ENCODE measurements around the gene MEF2D.

Gene MEF2D

DNA sequence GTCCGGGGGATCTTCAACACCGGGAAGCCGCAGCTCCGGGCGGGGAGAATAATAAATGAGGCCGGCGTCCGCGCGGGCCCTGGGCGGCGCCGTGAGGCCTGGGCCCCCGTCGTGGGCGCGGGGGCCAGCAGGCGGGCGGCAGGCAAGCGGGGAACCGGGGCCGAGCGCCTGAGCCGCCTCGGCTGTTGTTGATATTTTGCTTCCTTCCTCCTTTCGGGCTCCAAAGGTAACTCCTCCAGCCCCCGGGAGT, at the start of gene MEF2D:
TSS of gene MEF2D (minus strand) at position 233 of the 250 bp plus-strand sequence. CDS start 17,483 bp downstream, outside the sequence.
- peak within 1 kb of the TSS; percentile 99 for H3K4me3 ChIP-seq (ENCODE audit: low read depth, low read length)
- DNase-seq (ENCODE audit: low read depth), result no peak

DNA sequence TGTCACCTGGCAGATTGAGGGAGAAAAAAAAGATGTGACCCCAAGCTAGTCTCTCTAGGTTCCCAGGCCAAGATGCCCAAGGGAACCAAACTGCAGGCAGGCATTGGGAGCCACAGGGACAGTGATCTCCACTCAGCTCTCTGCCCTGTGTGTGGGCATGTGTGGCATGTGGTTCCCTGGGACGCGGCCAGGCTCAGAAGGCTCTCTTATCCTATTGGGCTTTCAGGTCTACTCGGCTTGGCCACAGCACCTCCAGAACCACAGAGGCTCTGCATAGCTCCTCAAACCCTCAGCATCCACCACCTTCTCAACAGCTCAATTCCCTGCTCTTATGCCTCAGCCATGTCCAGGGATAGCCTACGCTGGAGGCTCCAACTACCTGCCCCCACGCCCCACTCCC, 49.8 kb upstream of the MEF2D start:
- no peak overlapping the region for H3K4me3 ChIP-seq (ENCODE audit: low read depth, low read length)
- DNase-seq (ENCODE audit: low read depth), result no peak

GRCh38 chr1:156549831-156550230, 49.3 kb upstream of the MEF2D start:
- DNase-seq (ENCODE audit: low read depth), result no peak
- no peak overlapping the region for H3K4me3 ChIP-seq (ENCODE audit: low read depth, low read length)

- no peak overlapping the region for H3K4me3 ChIP-seq (ENCODE audit: low read depth, low read length)
- DNase-seq (ENCODE audit: low read depth), result no peak
Measured at GRCh38 chr1:156549390-156549789, 48.8 kb upstream of the MEF2D start.

DNA sequence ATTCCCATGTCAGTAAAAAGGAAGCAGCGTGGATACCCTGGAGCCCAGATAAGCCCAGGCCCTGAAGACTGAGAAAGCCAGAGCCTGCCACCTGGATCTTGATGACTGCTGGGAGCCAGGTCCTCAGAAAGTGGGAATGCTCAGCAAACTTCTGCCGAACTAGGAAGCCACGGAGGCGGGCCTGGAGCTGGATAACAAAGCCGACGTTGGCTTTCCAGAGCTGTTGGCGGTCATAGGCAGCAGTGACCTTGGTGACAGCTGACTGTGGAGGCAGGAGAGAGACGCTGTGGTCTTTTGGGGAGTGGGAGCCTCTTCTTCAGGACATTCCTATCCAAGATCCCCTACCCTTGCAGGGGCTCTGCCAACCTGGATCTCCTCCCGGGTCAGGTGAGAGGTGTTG, 47.4 kb upstream of the MEF2D start:
- DNase-seq (ENCODE audit: low read depth), result no peak
- H3K4me3 ChIP-seq (ENCODE audit: low read depth, low read length), result no peak overlapping the region

DNA sequence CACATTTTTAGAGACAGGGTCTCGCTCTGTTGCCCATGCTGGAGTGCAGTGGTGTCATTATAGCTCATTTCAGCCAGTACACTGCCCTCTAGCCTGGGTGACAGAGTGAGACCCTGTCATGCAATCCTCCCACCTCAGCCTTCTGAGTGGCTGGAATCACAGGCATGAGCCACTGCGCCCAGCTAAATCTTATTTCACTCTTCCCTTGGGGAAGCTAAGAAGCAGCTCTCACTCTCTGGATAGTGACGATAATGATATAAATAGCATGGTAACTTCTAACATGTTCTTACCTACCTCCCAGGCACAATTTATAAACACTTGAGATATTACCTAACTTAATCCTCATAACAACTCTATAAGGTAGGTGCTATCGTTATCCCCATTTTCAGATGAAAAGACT, 46.9 kb upstream of the MEF2D start:
- DNase-seq (ENCODE audit: low read depth), result no peak
- no peak overlapping the region for H3K4me3 ChIP-seq (ENCODE audit: low read depth, low read length)

GRCh38 chr1:156546267-156546666, 45.7 kb upstream of the MEF2D start:
- no peak for DNase-seq (ENCODE audit: low read depth)

DNA sequence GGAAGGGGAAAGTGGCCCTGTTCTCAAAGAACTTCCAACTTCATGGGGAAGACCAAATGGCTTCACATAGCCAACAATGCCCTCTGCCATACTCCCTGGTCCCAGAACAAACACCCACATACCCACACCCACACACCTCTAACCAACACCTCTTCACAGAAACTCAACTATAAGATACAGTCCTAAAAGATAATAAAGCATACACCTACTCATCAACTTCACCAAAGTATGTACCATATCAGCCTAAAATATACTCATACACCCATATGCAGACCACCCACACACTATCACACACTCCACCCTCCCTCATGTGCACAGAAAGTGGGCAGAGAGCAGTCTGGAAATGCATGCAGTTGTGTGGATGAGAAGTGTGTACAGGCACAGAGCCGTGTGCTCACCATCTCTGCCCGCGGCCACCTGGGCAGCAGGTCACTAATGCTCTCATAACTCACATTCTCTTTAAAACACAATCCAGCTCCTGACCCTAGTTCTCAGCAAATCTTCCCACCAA, 44.1 kb upstream of the MEF2D start:
- no peak for DNase-seq (ENCODE audit: low read depth)

More at GRCh38 chr1:156546267-156546666, 45.7 kb upstream of the MEF2D start:
- no peak overlapping the region for H3K4me3 ChIP-seq (ENCODE audit: low read depth, low read length)

GRCh38 chr1:156543066-156543465, 42.5 kb upstream of the MEF2D start:
- DNase-seq (ENCODE audit: low read depth), result no peak
- H3K4me3 ChIP-seq (ENCODE audit: low read depth, low read length), result no peak overlapping the region

More for the DNA sequence above, 44.1 kb upstream of the MEF2D start:
- H3K4me3 ChIP-seq (ENCODE audit: low read depth, low read length), result no peak overlapping the region

DNA sequence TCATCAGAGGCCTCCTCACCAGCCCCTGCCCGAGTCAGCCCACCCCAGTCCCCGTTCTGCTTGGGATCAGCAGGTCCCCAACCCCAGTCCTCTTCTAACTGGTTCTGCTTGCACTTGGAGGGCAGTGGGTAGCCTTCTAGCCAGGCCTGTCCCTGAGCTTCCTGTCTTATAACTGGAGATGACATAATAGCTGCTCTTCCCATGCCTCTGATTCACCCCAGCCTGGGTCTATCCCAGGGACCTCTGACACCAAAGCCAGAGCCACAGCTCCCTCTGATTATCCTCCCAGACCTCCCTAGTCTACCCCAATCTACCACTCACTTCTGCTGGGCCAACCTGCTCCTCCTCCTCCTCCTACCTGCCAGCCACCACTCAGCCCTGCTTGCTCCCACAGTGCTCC, 40.4 kb upstream of the MEF2D start:
- DNase-seq (ENCODE audit: low read depth), result no peak
- H3K4me3 ChIP-seq (ENCODE audit: low read depth, low read length), result no peak overlapping the region

DNA sequence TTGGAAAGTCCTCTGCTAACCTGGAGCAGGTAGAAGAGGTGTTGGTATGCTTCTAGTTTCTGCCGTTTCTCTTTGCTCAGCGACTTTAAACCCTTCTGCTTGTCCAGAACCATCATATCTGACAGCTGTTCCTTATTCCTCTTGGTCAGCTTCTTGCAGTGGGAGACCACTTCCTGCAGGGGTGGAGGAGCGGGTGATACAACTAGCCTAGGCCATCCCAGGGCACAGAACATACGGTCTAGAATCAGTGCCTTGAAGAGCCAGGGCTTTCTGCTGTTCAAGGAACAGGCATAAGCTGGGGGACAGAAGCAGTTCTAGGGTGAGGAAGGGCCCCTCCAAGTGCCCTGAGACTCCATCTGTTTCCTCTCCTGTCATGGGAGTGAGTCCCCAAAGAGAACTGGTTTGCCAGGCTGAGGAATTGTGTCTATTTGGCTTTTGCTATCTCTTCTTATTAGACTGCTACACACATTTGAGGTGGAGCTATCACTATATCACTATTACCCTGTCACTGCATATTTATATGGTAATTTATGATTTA, 39.3 kb upstream of the MEF2D start:
- no peak for DNase-seq (ENCODE audit: low read depth)
- no peak overlapping the region for H3K4me3 ChIP-seq (ENCODE audit: low read depth, low read length)

DNA sequence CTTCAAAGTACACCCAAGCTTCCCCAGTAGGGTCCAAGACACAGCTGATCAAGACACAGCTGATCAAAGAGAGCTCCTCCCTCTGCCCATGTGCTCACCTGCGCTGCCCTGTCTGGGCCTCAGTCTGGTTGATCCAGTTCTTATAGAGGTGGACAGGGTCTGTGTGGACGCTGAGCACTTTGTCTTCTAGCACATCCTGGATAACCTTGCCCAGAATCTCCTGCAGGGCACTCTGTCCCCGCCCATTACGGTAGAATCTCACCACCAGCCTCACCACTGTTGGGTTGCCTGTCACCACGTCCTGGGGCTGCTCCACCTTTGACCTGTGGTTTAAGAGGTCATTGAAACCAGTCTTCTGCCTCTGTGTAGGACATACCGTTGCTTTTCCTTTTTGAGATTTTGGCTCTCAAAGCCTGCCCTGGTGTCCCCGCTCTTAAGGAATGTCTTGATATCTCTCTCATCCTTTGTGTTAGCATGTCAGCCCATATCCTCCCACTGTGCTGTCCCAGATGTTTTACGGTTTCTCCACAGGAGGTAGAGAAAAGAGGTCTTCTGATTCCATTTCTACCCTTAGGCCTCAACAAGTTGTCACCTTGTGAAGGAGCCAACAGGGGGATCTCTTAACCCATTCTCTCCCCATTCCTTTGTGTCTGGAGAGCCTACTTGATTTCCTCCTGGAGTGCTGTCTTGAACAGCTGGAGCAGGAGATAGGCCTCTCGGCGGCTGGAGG, 38.3 kb upstream of the MEF2D start:
- no peak overlapping the region for H3K4me3 ChIP-seq (ENCODE audit: low read depth, low read length)
- no peak for DNase-seq (ENCODE audit: low read depth)

DNA sequence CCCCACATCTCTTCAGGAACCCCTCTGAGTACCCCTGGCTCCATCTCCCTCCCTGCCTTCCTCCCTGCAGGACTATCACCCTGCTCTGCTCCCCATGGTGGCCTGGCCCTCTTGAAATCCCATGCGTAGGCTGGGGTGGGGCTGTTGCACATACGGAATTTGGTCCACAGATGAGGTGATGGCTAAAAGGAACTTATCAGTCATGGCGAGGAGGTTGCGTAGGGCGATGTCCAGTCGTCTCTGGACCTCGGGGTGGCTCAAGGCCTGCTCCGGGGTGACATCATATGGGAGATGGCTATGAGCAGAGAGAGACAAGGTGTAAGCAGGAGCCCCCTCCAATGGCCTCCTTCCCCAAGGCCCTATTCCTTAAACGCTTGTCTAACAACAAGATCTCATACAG, 36.5 kb upstream of the MEF2D start:
- H3K4me3 ChIP-seq (ENCODE audit: low read depth, low read length), result no peak overlapping the region
- no peak for DNase-seq (ENCODE audit: low read depth)

- H3K4me3 ChIP-seq (ENCODE audit: low read depth, low read length), result no peak overlapping the region
- DNase-seq (ENCODE audit: low read depth), result no peak
Measured at GRCh38 chr1:156534424-156535060, 34.0 kb upstream of the MEF2D start.

DNA sequence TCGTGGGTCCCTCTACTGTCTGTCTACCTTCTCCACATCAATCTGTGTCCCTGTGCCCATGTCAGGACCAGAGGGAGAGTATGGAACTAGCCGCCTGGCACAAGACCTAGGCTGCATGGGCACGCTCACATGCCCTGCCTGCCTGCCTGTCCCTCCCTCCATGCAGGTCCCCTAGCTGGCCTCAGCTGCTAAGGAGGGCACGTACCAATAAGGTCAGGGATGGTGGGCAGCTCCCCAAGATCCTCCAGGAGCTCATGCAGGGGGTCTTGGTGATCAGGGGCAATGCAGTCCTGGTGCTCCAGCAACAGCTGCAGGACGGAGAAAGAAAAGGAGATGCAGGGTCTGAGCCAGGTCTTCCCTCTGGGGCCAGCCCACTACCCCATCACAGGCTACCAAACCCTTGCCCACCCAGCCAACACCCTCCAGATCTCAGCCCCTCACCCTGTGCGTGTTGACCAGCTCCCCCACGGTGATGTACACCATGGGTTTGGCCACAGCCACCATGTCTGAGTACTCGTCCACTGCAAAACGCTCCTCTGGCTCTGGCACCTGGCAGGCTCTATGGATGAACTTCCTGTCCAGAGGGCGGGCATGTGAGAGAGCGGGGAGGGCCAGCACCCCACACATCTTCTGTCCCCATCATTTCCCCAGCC, 33.1 kb upstream of the MEF2D start:
- DNase-seq (ENCODE audit: low read depth), result no peak
- no peak overlapping the region for H3K4me3 ChIP-seq (ENCODE audit: low read depth, low read length)

GRCh38 chr1:156532374-156532773, 31.8 kb upstream of the MEF2D start:
- DNase-seq (ENCODE audit: low read depth), result no peak
- H3K4me3 ChIP-seq (ENCODE audit: low read depth, low read length), result no peak overlapping the region

GRCh38 chr1:156530006-156530405, 29.4 kb upstream of the MEF2D start:
- no peak overlapping the region for H3K4me3 ChIP-seq (ENCODE audit: low read depth, low read length)
- DNase-seq (ENCODE audit: low read depth), result no peak

DNA sequence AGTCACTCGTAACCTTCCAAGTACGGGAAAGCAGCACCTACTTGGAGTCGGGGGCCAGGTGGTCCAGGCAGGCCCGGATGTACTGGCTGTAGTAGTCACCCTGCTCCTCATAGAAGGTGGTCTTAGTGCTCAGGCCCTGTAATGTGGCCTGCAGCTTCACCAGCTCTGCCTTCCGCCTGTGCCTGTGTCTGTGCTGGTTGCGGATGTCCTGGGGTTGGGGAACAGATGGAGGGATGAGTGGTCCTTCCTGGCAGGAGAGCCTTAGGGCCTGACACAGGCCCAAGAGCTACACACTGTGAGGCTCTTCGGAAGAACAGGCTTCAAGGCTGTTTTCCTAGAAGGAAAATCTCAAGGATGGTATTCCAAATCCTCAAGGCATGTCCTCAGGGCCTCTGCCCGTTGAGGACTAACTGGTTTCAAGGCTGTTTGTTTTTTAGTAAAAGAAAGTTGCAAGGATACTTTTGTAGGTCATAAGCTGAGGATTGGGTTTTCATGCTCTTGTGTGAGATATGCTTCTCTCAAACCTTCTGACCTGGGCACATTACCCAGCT, 28.4 kb upstream of the MEF2D start:
- DNase-seq (ENCODE audit: low read depth), result no peak
- H3K4me3 ChIP-seq (ENCODE audit: low read depth, low read length), result no peak overlapping the region

GRCh38 chr1:156528231-156528630, 27.7 kb upstream of the MEF2D start:
- DNase-seq (ENCODE audit: low read depth), result no peak
- no peak overlapping the region for H3K4me3 ChIP-seq (ENCODE audit: low read depth, low read length)

GRCh38 chr1:156527584-156527983, 27.0 kb upstream of the MEF2D start:
- DNase-seq (ENCODE audit: low read depth), result no peak
- H3K4me3 ChIP-seq (ENCODE audit: low read depth, low read length), result no peak overlapping the region
